ENCODE data around the gene ABCA1. TPM values are rescaled to one million over a fixed set of nuclear protein-coding genes. Genes with fewer than 3 reads are reported as not detected.

The ABCA1 gene
- total and polyA plus RNA-seq, 2 of the 4 experiments (the other 2 are of a cell fraction) = 5.8 to 52.2 TPM

DNA sequence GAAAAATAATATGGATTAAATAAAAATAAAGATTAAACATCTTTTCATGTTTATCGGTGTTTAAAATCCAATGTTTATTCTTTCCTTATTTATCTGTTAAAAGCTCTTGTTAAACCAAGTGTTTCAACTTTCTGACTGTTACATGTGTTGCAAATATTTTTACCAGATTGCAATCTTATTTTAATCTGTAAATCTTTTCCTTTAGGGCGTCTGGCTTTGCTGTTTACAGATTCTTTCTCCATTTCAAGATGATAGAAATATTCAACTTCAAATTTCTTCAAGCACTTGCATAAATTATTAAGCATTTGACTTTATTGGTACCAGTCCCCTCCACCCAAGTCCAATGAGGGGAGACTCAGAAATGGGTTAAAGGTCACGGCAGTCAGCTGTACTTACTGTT, 16.9 kb upstream of the ABCA1 start:
- CTCF ChIA-PET = interaction anchor here (0.6 kb wide), 1 partner anchor 168 kb away, joined by 4 read pairs; no protein-coding TSS in a partner anchor
- Histone ChIP-seq H3K23ac (ENCODE audit: low read depth, low read length) (no peak overlapping the region), H2AFZ (replicated peaks; ENCODE audit: low read length, poor library complexity) (no peak overlapping the region), H3K79me1 (ENCODE audit: low read depth in 1 of 2, low read length in 2 of 2) (no peaks in the 10 kb centered on the region), H2AK9ac (replicated peaks; ENCODE audit: low read depth, low read length, poor library complexity) (no peak overlapping the region), H2BK15ac (ENCODE audit: low read depth, low read length) (no peak overlapping the region), H3K4me3 (ENCODE audit: insufficient read depth, low read depth, low read length) (no peak overlapping the region), H4K91ac (ENCODE audit: insufficient read depth, low read depth, low read length) (no peak overlapping the region), H3K36me3 (ENCODE audit: control insufficient read depth, insufficient read depth, low read length) (no peaks in the 10 kb centered on the region), H3K9me1 (ENCODE audit: insufficient read depth, low read length) (no peaks in the 10 kb centered on the region), H2BK5ac (ENCODE audit: low read depth, low read length, poor library complexity, severe bottlenecking) (no peak overlapping the region), H3K27ac (ENCODE audit: insufficient read depth, low read length) (no peak overlapping the region), H3K9ac (ENCODE audit: low read depth, low read length) (no peak overlapping the region), H3K14ac (replicated peaks; ENCODE audit: low read depth, low read length) (no peak overlapping the region), H3K4me2 (ENCODE audit: low read depth, low read length) (no peak overlapping the region), H3K4ac (ENCODE audit: low read depth, low read length) (no peak overlapping the region), H4K20me1 (ENCODE audit: insufficient read depth, low read length) (no peaks in the 10 kb centered on the region), H2BK120ac (ENCODE audit: low read depth, low read length) (no peak overlapping the region), H3K18ac (ENCODE audit: low read depth, low read length) (peak overlapping the region; percentile 28; the same call in 1 of the 2 replicates), H3K56ac (ENCODE audit: extremely low read depth, insufficient read depth, low read length) (no peak overlapping the region), H2BK20ac (ENCODE audit: low read depth, low read length) (no peak overlapping the region), H3K27me3 (ENCODE audit: control insufficient read depth, insufficient read depth, low read length) (no peaks in the 10 kb centered on the region), H4K8ac (ENCODE audit: low read depth in 2 of 2, low read length in 2 of 2) (no peak overlapping the region), H3K9me3 (ENCODE audit: control insufficient read depth, insufficient read depth, low read length) (no peaks in the 10 kb centered on the region), H3K4me1 (ENCODE audit: control insufficient read depth, insufficient read depth, low read length) (peaks cover 4% of the 10 kb centered on the region; the same call in 1 of the 2 replicates), H2AK5ac (ENCODE audit: low read depth, low read length) (no peak overlapping the region), H4K5ac (ENCODE audit: low read depth, low read length) (no peak overlapping the region)
- intact Hi-C loops (cut with micrococcal nuclease) (no loop called here), in situ Hi-C loops (cut with MboI; ENCODE audit: low sequenced_read_pairs) (no loop called here), dilution Hi-C loops (cut with HindIII; ENCODE audit: low sequenced_read_pairs, unreplicated experiment) (no loop called here)
- DNase-seq = no peak
- no CpG with 5 or more reads among the region's 3 CpGs for WGBS, 2 experiments (ENCODE audit: extremely low coverage in 2 of 2, insufficient read length in 1 of 2)
- BruUV-seq (replicated peaks) = no TSS peak
- POLR2A ChIA-PET (ENCODE audit: unreplicated experiment) = no interaction called here
- TF ChIP-seq, protein P1, sequence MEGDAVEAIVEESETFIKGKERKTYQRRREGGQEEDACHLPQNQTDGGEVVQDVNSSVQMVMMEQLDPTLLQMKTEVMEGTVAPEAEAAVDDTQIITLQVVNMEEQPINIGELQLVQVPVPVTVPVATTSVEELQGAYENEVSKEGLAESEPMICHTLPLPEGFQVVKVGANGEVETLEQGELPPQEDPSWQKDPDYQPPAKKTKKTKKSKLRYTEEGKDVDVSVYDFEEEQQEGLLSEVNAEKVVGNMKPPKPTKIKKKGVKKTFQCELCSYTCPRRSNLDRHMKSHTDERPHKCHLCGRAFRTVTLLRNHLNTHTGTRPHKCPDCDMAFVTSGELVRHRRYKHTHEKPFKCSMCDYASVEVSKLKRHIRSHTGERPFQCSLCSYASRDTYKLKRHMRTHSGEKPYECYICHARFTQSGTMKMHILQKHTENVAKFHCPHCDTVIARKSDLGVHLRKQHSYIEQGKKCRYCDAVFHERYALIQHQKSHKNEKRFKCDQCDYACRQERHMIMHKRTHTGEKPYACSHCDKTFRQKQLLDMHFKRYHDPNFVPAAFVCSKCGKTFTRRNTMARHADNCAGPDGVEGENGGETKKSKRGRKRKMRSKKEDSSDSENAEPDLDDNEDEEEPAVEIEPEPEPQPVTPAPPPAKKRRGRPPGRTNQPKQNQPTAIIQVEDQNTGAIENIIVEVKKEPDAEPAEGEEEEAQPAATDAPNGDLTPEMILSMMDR (conservative IDR thresholded peaks at IDR 0.05; ENCODE audit: low read depth, low read length) = no peak
- TF ChIP-seq BHLHE40 (IDR thresholded peaks at IDR 0.05; ENCODE audit: low read depth, low read length) = no peak
- no peak for TF ChIP-seq CEBPB (IDR thresholded peaks at IDR 0.05; ENCODE audit: low read depth, low read length)
- no peak for TF ChIP-seq SMC3 (IDR thresholded peaks at IDR 0.05; ENCODE audit: low read depth, low read length)
- no peak for TF ChIP-seq CHD1 (IDR thresholded peaks at IDR 0.05; ENCODE audit: low read depth, low read length)
- TF ChIP-seq RAD21 (IDR thresholded peaks at IDR 0.05; ENCODE audit: low read length) = no peak
- TF ChIP-seq MAZ (IDR thresholded peaks at IDR 0.05; ENCODE audit: borderline replicate concordance, low read depth, low read length) = no peak
- no peak for TF ChIP-seq POLR2A (IDR thresholded peaks at IDR 0.05; ENCODE audit: low read depth, low read length)
- TF ChIP-seq NFE2L2 (IDR thresholded peaks at IDR 0.05; ENCODE audit: low read depth, low read length) = no peak
- no peak for TF ChIP-seq MXI1 (IDR thresholded peaks at IDR 0.05; ENCODE audit: borderline replicate concordance, low read depth, low read length)
- no peak for TF ChIP-seq FOS (IDR thresholded peaks at IDR 0.05; ENCODE audit: low read depth, low read length)
- TF ChIP-seq, protein P2, sequence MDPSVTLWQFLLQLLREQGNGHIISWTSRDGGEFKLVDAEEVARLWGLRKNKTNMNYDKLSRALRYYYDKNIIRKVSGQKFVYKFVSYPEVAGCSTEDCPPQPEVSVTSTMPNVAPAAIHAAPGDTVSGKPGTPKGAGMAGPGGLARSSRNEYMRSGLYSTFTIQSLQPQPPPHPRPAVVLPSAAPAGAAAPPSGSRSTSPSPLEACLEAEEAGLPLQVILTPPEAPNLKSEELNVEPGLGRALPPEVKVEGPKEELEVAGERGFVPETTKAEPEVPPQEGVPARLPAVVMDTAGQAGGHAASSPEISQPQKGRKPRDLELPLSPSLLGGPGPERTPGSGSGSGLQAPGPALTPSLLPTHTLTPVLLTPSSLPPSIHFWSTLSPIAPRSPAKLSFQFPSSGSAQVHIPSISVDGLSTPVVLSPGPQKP (IDR thresholded peaks at IDR 0.05; ENCODE audit: borderline replicate concordance, low read depth, low read length) = no peak
- no peak for TF ChIP-seq RFX5 (IDR thresholded peaks at IDR 0.05; ENCODE audit: low read depth, low read length)
- TF ChIP-seq, protein P3, sequence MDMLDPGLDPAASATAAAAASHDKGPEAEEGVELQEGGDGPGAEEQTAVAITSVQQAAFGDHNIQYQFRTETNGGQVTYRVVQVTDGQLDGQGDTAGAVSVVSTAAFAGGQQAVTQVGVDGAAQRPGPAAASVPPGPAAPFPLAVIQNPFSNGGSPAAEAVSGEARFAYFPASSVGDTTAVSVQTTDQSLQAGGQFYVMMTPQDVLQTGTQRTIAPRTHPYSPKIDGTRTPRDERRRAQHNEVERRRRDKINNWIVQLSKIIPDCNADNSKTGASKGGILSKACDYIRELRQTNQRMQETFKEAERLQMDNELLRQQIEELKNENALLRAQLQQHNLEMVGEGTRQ (IDR thresholded peaks at IDR 0.05; ENCODE audit: low read depth, low read length) = no peak
- TF ChIP-seq MAFK (IDR thresholded peaks at IDR 0.05; ENCODE audit: low read depth, low read length) = no peak
- TF ChIP-seq RCOR1 (IDR thresholded peaks at IDR 0.05; ENCODE audit: insufficient replicate concordance, low read length) = no peak
- ATAC-seq (ENCODE audit: low read depth) = no peak
